ENCODE results near the gene CASTOR2.
"Not testable (repeated sequence)": the region's sequence is repeated elsewhere in the genome, so short reads cannot be mapped to it uniquely, and the experiment has no call there.

CASTOR2 gene

GRCh38 chr7:74994869-74995543 is 30.5 kb downstream of the CASTOR2 start:
- not testable (repeated sequence) for DNase-seq (ENCODE audit: low spot score)

- not testable (repeated sequence) for DNase-seq (ENCODE audit: low spot score)
Measured at GRCh38 chr7:74996361-74996760, 31.9 kb downstream of the CASTOR2 start.

DNA sequence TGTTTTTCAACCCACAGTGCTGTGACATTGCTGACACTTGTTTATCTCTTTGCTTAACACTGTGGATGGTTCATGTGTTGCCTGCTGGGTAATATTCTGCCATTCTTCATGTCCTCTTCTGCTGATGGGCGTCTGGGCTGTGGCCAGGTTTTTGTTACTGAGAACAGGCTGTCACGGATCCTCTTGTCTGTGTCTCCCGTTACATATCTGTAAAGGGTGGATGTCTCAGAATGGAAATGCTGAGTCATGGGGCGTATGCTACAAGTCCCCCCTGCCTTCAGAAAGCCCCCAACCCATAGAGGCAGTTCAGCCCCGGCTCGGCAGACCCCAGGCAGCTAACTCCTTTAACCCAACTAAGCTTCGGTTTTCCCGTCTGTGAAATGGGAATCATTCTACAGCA is 33.3 kb downstream of the CASTOR2 start:
- not testable (repeated sequence) for DNase-seq (ENCODE audit: low spot score)

- DNase-seq (ENCODE audit: low spot score), result not testable (repeated sequence)
Measured at GRCh38 chr7:75001356-75001755, 36.9 kb downstream of the CASTOR2 start.

- DNase-seq (ENCODE audit: low spot score), result no peak
Measured at GRCh38 chr7:75010036-75010435, 45.5 kb downstream of the CASTOR2 start.

DNA sequence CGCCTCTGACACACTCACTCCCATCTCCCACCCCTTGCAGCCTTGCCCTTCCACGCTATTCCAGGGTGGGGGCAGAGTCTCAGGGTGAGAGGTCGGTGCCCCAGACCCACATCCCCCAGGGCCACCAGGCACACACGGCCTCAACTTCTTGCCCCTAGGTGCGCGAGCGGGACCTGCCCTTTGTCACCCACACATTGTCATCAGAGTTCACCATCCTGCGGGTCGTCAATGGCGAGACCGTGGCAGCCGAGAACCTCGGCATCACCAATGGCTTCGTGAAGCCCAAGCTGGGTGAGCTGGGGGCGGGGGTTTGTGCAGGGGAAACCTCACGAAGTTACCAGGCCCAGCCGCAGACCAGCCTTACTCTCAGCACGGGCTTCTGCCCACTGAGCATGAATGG is 53.3 kb downstream of the CASTOR2 start:
- DNase-seq (ENCODE audit: low spot score), result no peak

GRCh38 chr7:75018570-75019364 is 54.3 kb downstream of the CASTOR2 start:
- DNase-seq (ENCODE audit: low spot score), result no peak

DNA sequence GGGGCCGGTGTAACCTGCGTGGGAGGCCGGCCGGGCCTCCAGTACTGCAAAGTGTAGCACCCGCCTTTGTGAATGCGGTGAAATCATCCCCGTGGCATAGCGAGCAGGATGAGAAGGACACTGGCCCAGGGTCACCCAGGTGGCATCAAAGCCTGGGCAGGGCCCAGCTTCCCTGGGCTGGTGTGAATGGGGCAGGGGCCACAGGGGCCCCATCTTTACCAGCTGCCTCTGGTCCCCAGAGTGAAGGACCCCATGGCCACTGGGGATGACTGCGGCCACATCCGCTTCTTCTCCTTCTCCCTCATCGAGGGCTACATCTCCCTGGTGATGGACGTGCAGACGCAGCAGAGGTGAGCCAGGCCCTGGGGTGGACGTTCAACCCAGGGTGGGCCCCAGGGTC is 55.3 kb downstream of the CASTOR2 start:
- DNase-seq (ENCODE audit: low spot score), result no peak

GRCh38 chr7:75024922-75025321 is 60.4 kb downstream of the CASTOR2 start:
- DNase-seq (ENCODE audit: low spot score), result no peak

GRCh38 chr7:75028299-75028698 is 63.8 kb downstream of the CASTOR2 start:
- no peak for DNase-seq (ENCODE audit: low spot score)

DNA sequence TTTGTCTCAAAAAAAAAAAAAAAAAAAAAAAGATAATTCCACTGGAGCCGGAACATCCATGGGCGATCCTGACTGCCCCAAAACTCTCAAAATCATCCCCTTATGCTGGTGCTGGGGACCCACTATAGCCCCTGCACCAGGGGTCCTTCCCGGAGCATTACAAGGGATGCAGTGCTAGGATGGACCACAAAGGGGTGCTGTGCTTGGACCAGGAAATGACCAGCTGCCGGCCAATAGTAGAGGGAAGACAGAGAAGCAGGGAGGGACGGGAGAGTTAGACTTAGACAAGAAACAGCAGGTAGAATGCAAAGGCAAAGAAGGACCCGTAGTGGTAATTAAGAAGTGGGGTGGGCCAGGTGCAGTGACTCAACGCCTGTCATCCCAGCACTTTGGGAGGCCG is 68.6 kb downstream of the CASTOR2 start:
- DNase-seq (ENCODE audit: low spot score), result peak; percentile 89

GRCh38 chr7:75033826-75034225 is 69.3 kb downstream of the CASTOR2 start:
- DNase-seq (ENCODE audit: low spot score), result no peak

GRCh38 chr7:75038508-75038907 is 74.0 kb downstream of the CASTOR2 start:
- DNase-seq (ENCODE audit: low spot score), result no peak

DNA sequence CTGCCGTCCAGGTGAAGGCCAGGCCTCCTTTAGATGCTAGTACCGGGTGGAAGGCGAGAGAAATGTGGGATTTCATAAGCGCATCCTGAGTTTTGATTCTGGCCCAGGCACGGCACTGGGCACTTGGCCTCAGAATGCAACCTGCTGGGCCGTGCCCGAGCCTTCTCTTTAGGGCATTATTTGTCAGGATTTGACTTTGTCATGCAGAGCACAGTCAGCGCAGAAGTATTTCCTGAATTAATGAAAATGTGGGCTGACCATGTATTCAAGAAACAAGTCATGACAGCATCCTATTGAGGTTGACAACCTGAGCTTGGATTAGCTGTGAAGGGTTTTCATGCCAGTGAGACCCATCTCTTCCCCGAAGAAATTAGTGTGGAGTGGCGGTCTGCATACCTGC is 74.7 kb downstream of the CASTOR2 start:
- DNase-seq (ENCODE audit: low spot score), result no peak

DNA sequence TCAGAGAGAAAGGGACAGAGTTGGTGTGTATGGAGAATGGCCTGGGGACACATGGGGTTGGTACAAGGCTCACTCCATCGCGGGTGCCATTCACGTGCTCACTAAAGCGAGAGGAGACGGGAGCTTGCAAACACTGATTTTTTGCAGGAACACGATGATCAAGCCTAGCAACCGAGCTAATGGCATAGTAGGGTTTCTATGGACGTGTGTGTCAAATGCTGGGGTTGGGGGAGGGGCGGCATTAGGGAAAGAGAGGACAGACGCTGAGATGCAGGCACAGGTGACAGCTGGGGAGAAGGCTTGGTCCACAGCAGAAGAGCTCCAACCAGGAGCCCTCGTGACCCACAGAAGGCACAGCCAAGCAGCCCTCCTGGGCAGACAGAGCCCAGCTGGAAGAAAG is 75.2 kb downstream of the CASTOR2 start:
- DNase-seq (ENCODE audit: low spot score), result no peak

DNA sequence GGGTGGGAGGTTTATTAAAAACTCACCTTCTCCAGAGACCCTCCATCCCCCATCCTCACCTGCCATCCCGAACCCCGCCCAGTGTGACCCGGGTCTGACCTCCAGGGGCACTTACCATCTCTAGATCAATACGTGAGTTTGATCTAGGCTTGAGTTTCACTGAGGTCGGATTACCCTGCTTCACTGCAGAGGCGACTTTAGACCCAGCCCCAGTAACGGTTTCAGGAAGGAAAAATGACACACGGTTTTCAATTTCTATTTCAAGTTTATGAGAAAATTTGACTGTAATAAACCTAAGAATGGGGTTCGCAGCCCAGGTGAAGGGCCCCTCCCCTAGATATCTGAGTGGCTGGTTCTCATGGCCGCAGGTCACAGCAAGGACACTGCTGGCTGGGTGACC is 76.0 kb downstream of the CASTOR2 start:
- DNase-seq (ENCODE audit: low spot score), result no peak

DNA sequence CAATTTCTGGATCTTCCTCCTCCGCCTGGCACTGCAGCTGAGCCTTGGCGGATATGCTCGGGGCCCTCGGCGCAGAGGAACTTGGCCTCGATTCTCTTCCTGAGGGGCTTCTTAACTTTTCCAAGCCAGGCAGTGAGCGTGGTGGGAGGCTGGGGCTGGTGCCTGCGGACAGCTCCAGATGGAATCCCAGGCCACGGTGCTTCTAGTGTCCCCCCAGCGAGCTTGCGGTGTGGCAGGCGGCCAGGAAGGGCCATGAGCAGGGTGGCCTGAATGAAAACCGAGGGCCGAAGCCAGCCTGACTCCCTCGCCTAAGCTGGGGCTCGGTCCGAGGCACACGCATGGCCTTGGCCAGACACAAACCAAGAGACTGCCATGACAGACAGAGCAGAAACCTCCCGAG is 77.8 kb downstream of the CASTOR2 start:
- no peak for DNase-seq (ENCODE audit: low spot score)

GRCh38 chr7:75042831-75043703 is 78.6 kb downstream of the CASTOR2 start:
- DNase-seq (ENCODE audit: low spot score), result no peak

DNA sequence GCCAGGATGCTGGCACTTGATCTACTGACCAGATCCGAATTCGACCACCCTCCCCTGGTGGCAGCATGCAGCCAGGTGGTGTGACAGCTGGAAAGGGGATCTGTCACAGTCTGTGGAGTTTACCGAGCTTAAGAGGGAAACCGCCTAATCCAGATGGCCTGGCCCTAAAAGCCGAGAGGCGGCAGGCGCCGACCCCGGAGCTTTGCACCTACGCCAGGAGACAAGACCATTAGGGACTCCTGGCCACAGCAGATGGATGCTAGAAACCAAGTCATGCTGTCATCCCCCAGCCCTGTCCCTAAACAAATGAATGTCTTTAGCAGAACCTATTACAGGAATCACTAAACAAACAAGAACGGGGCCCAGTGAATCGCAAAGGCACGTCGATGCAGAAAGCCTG is 81.4 kb downstream of the CASTOR2 start:
- DNase-seq (ENCODE audit: low spot score), result no peak

DNA sequence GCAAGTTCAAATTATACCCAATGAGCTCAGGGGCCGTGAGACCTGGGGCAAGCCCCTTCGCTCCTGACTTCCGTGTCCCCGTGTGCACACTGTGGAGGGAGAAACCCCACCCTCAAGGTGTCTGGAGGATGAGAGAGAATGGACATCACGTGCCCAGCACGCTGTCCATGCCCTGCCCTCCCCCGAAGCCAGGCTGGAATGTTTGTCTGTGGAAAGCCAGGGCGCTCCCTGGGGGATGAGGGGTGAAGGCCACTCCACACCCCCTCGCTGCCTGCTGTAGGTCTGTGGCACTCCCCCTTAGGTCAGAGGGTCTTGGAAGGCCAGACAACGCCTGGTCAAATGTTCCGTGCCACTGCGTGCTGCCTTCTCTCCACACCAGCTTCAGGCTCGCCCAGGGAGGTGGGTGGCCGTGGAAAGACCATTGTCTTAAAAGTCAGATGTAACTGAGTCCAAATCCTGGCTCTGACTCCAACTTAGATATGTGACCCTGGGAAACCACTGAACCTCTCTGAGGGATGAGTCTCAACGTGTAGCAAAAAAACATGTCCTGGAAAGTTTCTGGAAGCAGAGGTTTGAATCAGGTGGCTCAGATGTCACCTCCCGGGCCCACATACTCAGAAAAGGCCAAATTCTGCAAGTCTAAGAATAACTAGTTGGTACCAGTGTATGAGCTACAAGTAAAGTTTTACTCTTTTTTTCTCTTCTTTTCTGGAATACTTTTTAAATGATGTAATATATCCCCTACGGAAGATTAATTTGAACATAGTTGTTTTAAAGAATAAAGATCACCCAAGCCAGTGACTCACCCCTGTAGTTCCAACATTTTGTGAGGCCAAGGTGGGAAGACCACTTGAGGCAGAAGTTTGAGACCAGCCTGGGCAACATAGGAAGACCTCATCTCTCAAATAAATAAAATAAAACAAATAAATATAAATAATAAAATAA is 84.2 kb downstream of the CASTOR2 start:
- DNase-seq (ENCODE audit: low spot score), result no peak

DNA sequence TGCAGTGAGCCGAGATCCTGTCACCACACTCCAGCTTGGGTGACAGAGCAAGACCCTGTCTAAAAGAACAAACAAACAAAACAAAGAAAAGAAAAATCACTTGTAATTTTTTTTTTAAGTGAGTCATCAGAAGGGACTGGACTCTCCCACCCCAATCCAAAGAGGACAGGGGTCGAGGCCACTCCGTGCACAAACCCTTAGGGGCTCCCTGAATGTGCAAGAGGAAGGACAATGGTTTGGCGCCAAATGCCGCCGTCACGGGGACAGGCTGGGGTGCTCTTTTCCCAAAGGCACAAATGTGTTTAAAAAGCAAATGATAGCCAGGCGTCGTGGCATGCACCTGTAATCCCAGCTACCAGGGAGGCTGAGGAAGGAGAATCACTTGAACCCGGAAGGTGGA is 85.3 kb downstream of the CASTOR2 start:
- DNase-seq (ENCODE audit: low spot score), result no peak

DNA sequence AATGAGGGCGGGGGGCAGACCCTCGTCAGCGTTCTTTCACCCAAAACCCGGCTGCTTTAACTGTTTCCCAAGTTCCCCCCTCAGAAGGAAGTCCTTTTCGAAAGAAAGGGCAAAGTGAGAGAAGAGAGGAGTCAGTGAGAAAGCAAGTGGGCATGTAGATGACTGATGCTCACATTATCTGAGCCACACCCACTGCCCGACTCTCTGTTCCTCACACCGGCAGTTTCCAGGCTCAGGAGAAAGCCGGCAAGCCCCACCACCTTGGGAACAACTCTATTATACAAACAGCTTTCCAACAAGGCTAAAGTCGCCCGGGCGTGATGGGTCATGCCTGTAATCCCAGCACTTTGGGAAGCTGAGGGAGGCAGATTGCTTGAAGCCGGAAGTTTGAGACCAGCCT is 86.0 kb downstream of the CASTOR2 start:
- DNase-seq (ENCODE audit: low spot score), result no peak
